ENCODE measurements around the gene TM4SF4. TPM values are rescaled to one million over a fixed set of nuclear protein-coding genes. Genes with fewer than 3 reads are reported as not detected.
"Not testable (repeated sequence)": the region's sequence is repeated elsewhere in the genome, so short reads cannot be mapped to it uniquely, and the experiment has no call there.

Gene TM4SF4
- total RNA-seq, 1 donor from 2014 or later = 0.49 TPM

- Histone ChIP-seq H3K36me3 (no peaks in the 10 kb centered on the region), H3K9me3 (no peaks in the 10 kb centered on the region), H3K4me1 (no peaks in the 10 kb centered on the region), H3K4me3 (no peak overlapping the region), H3K27ac (no peak overlapping the region), H3K27me3 (no peaks in the 10 kb centered on the region)
- ATAC-seq (no peak), DNase-seq (no peak)
- TF ChIP-seq CTCF (IDR thresholded peaks at IDR 0.05) = no peak
- intact Hi-C loops (cut with DNase I) = no loop called here
Observed at GRCh38 chr3:149442043-149442442, 32.5 kb upstream of the TM4SF4 start.

- no peak overlapping the region for H3K27ac ChIP-seq
- no peaks in the 10 kb centered on the region for H3K27me3 ChIP-seq
- ATAC-seq (peak; percentile 30), DNase-seq (no peak)
- H3K9me3 ChIP-seq = no peaks in the 10 kb centered on the region
- H3K4me1 ChIP-seq = no peaks in the 10 kb centered on the region
- H3K4me3 ChIP-seq = no peak overlapping the region
- no peaks in the 10 kb centered on the region for H3K36me3 ChIP-seq
- intact Hi-C loops (cut with DNase I) = no loop called here
- TF ChIP-seq CTCF (IDR thresholded peaks at IDR 0.05) = no peak
Observed at GRCh38 chr3:149442851-149443544, 31.5 kb upstream of the TM4SF4 start.

GRCh38 chr3:149443545-149443912, 31.0 kb upstream of the TM4SF4 start:
- intact Hi-C loops (cut with DNase I) = no loop called here
- no peak for ATAC-seq

GRCh38 chr3:149444867-149445266, 29.6 kb upstream of the TM4SF4 start:
- H3K4me1 ChIP-seq; H3K4me3 ChIP-seq; H3K27ac ChIP-seq; H3K9me3 ChIP-seq; H3K27me3 ChIP-seq; intact Hi-C loops (cut with DNase I); ATAC-seq; H3K36me3 ChIP-seq; DNase-seq: not testable (repeated sequence)

More at GRCh38 chr3:149443545-149443912, 31.0 kb upstream of the TM4SF4 start:
- no peak for TF ChIP-seq CTCF (IDR thresholded peaks at IDR 0.05)
- Histone ChIP-seq H3K27me3 (no peaks in the 10 kb centered on the region), H3K36me3 (no peaks in the 10 kb centered on the region), H3K27ac (no peak overlapping the region), H3K4me1 (no peaks in the 10 kb centered on the region), H3K9me3 (no peaks in the 10 kb centered on the region), H3K4me3 (no peak overlapping the region)
- DNase-seq = no peak

- Histone ChIP-seq H3K4me1 (peaks cover 6% of the 10 kb centered on the region), H3K4me3 (no peak overlapping the region), H3K27ac (no peak overlapping the region), H3K9me3 (no peaks in the 10 kb centered on the region), H3K27me3 (no peaks in the 10 kb centered on the region), H3K36me3 (no peaks in the 10 kb centered on the region)
- TF ChIP-seq CTCF (IDR thresholded peaks at IDR 0.05) = no peak
- intact Hi-C loops (cut with DNase I) = no loop called here
- DNase-seq (no peak), ATAC-seq (peak; percentile 90)
Observed at GRCh38 chr3:149448331-149448831, 26.1 kb upstream of the TM4SF4 start.

- Histone ChIP-seq H3K4me3 (no peak overlapping the region), H3K27ac (peak overlapping the region; percentile 2), H3K9me3 (no peaks in the 10 kb centered on the region), H3K4me1 (peaks cover 6% of the 10 kb centered on the region), H3K27me3 (no peaks in the 10 kb centered on the region), H3K36me3 (no peaks in the 10 kb centered on the region)
- ATAC-seq (no peak), DNase-seq (no peak)
- intact Hi-C loops (cut with DNase I) = no loop called here
- TF ChIP-seq CTCF (IDR thresholded peaks at IDR 0.05) = no peak
Observed at GRCh38 chr3:149449182-149449581, 25.3 kb upstream of the TM4SF4 start.
